HG03558 (cell line): Measurements from ENCODE around the gene SPRN.

Source experiments
- ATAC-seq: cut with Tn5 transposase; IDR thresholded peaks from one replicate; pipeline ENCODE4 v1.9.1; 2021; ENCODE audit warnings: moderate number of reproducible peaks; ENCODE audit not compliant: unreplicated experiment; ENCODE audit errors: extremely low read depth

Gene SPRN

DNA sequence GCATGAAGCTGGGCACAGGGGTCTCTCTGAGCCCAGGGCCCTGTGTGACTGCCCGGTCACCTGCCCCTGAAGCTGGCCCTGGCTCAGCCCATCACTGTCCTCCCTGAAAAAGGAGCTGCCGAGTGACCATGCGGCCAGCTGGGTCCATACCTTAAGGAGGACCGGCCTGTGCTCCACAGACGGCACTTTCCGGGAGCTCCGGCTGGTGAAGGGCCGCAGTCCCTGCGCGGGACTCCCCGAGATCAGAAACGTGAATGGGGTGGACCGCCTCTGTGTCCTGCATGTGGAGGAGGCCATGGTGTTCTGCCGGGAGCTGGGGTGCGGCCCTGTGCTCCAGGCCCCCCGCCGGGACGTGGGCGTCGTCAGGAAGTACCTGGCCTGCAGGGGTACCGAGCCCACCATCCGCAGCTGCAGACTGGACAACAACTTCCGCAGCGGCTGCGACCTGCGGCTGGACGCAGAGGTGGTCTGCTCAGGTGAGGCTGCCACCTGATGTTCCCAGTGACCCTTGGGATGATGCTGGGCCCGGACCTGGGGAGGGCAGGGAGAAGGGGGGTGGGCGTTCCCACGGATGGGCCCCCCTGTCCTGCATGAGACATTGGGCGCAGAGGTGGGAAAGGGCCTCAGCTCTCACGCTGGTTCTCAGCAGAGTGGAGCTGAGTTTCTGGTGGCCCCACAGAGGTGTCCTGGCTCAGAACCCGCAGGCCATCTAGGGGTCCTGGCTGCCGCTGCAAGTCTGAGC is 32.8 kb upstream of the SPRN start:
- ATAC-seq, result no peak

DNA sequence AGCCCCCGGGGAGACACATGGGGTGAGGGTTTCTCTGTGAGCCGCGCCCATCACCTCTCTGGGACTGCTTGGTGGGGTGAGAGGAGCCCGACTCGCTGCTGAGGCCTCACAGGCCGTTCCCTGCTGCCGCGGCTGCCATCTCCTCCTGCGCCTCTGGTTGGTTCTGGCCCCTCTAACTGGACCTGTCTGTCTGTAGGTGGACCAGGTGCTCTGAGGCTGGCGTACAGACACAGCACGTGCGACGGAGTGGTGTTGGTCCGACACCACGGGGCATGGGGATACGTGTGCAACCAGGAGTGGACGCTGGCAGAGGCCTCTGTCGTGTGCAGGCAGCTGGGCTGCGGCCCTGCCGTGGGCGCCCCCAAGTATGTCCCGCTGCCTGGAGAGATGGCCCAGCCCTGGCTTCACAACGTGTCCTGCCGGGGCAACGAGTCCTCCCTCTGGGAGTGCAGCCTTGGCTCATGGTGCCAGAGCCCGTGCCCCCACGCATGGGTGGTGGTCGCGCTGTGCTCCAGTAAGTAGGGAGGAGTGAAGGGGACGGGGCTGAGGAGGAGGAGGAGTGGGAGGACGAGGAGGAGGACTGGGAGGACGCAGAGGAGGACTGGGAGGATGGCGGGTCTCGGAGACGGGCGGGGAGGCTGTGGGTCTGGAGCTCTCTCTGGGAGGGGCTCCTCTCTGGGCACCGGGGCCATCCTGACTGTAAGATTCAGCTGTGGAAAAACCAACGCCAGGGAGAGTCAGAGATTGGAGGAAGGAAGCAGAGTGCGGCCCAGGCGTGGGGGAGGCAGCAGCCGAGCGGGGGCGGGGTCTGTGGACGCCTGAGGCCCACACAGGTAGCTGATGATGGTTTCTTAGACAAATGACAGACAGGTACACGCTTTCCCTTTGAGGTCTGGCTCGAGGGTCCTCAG is 31.9 kb upstream of the SPRN start:
- ATAC-seq, result no peak

DNA sequence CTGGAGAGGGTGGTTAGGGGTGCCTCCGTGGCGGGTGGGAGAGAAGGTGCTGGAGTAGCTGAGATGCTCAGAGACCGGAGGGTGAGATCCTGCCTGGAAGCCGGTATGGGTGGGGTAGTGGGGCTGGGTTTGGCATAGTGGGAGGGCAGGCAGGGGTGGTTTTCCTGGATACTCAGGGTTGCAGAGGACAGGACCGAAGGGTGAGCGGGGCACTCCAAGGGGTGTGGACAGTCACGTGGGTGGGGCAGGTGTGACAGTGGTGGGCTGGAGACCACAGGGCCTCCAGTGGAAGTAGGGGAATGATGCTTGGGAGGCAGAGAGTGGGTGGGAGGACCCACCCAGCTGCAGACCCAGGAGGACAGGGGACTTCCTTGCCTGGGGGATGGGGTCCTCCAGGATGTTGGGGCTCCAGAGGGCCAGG is 31.2 kb upstream of the SPRN start:
- ATAC-seq, result no peak

DNA sequence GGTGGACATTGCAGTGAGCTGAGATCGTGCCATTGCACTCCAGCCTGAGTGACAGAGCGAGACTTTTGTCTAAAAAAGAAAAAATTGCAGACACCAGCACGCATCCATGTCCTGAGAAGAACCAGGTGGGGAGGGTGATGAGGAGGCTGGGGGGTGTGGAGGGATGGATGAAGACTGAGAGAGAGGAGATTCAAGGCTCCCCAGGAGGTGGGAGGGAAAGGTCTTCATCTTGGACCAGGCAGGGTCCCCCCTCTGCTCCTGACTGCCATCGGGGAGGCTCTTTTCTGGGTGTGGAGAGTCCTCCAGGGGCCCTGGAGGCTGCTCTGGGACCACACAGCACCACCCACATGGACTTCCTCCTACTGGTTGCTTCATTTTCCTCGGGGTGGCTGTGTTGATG is 30.8 kb upstream of the SPRN start:
- no peak for ATAC-seq

DNA sequence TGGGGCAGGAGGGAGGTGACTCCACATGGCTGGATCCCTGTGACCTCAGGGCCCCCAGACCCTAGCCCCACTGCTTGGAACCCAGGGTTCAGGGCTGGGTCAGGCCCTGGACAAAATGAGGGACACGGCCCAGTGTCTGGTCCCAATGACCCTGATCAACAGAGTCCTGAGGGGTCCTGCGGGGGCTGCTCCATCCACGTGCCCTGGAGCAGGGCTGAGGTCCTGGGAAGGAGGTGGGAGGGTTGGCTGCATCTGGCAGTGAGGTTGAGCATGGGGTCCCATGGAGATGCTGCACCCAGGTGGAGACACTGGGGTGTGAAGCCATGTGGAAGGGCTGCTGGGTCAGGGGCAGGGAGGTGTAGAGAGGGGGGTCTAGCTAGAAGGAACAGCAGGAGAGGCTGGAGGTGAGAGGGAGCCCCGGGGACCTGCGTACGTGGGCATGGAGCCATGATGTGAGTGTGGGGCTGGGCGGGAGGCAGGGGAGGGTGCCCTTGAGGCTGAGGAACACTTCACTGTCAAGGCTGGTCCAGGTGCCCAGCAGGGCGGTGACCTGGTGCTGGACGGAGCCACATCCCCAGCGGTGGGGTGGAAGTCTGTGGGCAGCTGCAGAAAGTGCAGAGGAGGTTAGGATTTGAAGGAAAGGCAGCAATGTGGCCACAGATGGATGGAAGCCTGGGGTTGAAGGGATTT is 29.9 kb upstream of the SPRN start:
- no peak for ATAC-seq

DNA sequence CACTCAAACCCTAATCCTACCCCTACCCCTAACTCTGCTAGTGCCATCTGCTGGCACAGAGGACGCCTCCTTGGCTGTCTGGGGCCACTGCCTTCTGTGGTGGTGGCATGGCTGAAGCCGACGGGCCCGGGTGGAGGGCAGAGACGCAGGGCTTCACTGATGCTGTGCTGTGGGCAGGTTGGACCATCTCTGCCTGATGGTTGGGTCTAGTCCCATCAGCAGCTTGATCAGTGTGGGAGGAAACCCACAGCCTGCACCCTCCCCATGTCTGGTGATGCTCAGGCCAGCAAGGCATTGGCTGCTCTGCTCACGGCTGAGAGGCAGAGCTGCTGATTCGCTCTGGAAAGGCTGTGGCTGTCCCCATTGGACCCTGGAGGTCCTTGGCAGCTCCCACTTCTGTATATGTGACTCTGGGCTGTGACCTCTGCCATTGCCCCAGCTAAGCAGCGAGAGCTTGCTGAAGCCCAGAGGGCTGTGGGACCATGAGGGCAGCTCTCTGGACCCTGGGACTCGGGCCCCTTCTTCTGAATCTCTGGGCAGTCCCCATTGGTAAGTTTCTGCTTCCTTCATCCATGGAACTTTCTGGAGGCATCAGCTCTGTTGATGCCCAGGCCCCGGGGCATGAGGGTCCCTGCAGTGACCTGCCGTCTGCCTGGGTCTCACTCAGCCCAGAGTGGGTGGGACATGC is 29.2 kb upstream of the SPRN start, which contains the start of gene SCART1:
TSS of gene SCART1 (plus strand) at position 430 of the 688 bp plus-strand sequence. CDS start at position 483, 53 bp downstream.
- ATAC-seq, result no peak

DNA sequence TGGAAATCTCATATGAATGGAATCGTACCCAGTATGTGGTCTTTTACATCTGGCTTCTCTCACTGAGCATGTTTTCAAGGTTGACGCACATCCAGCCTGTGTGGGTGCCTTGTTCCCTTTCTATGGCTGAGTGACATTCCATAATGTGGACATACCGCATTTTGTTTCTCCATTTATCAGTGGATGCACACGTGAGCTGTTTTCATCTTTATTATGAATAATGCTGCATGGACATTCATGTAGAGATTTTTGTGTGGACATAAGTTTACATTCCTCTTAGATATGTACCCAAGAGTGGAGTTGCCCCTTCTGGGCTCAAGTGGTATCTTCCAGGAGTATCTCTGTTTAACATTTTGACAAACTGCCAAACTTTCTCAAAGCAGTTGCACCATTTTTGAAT is 28.0 kb upstream of the SPRN start:
- ATAC-seq, result no peak

DNA sequence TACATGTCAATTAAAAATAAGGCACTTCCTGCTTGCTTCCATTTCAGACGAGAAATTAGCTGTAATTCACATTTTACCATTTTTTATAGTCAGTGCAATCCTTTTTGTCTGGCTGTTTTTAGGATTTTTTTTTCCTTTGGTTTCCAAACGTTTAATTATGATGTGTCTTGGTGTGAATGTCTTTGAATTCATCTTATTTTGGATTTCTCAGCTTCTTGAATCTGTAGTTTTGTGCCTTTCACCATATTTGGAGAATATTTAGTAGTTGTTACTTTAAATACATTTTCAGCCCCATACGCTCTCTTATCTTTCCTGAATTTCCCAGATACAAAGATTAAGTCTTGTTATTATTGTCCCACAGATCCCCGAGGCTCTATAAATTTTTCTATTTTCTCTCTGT is 26.9 kb upstream of the SPRN start:
- ATAC-seq, result no peak

DNA sequence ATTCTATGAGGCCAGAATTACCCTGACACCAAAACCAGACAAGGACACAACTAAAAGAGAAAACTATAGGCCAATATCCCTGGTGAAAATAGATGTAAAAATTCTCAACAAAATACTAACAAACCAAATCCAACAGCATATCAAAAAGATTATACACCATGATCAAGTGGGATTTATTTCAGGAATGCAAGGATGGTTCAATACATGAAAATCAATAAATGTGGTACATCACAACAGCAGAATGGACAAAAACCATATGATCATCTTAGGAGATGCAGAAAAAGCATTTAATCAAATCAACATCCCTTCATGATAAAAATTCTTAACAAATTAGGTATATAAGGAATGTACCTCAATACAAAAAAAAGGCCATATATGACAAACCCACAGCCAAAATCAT is 23.7 kb upstream of the SPRN start:
- ATAC-seq, result no peak

DNA sequence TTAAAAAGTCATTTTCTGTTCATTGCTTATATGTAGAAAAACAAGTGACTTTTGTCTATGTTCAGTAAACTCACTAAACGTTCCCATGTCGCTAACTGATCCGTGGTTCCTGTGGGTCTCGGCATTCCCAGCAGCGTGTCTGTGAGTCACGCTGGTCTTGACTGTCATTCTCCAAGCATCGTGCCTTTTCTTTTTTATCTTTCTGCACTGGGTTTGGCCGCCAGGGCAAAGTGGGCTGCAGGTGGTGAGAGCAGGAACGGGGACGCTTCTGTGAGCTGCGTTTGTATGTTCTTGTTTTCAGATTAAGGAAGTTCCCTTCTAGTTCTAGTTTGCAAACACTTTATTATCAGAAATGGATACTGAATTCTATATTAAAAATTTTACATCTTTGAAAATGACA is 22.6 kb upstream of the SPRN start:
- no peak for ATAC-seq

DNA sequence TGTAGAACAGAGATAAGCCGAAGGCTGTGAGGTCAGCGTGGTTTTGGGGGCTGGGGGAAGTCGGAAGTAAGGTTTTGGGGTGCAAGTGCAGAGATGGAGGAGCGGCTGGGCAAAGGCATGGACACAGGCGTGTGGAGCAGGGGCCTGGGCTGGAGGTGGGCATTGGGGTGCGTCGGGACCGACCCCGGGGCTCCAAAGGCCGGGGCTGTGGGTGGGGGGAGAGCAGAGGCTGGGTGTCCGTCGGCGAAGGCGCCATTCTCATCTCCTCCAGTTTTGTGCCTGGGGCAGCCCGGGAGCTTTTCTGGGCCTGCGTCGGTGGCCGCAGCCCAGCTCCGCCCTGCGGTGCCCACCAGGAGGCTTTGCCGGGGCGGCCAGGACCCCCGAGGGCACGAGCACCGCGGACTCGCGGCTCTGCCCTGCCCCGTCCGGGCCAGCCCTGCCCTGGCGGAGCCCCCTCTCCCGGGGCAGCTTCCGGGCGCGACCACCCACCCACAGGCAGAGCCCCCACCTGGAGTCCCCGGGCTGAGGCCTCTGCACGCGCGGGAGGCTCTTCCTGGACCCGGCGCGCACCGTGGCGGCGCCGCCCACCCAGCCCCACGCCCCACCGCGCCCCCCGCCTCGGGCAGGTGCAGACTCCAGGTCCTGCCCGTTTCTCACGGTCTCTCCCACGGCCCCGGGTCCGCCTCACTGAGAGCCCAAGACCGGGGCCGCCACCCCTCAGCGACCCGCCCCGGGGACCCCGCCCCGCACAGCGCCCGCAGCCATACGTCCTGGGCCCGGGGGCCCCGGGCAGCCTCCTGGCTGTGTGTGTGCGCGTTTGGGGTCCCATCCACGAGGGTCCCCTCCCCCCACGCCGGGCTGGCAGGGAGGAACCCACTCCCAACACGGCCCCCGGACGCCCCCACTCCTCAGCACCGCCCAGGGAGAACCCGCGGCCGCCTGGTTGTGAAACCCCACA is 21.6 kb upstream of the SPRN start:
- ATAC-seq, result no peak

DNA sequence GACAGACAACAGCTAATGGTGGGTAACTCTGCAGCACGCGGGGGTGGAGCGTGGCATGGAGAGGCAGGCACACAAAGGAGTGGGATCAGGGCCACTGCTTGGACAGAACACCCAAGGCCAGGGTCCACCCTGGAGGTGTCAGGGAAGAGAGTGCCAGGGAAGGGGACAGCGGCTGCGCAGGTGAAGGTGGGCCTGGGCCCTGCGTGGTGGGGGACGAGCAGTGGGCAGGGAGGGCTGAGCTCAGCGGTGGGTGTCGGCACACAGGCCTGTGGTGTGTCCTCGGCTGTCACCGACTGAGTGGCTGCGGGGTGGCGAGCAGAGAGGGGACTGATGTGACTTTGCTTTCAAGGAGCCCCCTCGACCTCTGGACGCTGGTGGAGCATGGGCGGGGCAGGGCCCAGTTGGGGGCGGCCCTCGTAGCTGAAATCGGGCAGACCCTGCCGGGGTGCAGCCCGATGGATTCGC is 20.9 kb upstream of the SPRN start:
- ATAC-seq, result no peak

DNA sequence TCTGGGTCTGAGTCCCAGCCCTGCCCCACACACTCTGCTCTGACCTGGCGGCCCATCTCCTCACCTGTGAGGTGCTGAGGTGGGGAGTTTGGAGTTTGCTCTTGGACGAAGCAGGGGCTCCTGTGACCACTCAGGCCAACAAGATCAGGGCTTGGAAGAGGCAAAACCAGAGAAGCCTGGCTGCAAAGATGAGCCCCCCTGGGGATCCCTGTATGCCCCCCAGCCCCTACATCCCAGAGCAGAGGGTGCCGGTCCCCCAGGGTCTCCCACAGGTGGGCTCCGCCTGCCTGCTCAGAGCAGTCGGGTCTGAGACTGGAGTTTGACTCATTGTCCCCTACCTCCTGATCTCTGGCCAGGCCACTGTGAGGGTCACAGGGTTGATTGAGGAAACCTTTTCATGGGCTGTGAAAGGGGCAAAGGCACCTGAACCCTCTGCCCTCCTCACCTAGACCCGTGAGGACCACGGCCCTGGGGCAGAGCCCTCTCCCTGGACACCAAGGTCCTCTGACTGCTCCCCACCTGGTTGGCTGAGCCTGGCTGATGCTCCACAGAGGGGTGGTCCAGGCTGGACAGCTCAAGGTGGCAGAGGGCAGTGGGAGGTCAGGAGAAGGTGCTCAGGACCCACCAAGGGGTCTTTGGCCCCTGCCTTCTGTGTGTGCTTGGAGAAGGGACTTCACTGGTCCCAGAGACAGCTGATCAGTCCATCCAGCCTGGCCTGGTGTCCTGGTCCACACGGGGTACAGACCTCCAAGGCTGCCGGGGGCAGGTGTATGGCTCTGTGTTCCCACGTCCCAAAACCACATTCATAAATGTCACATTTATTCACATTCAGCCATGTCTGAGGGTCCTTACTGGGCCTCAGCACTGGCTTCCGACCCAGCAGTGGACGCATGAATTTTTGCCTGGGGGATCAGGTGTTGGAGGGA is 20.2 kb upstream of the SPRN start:
- no peak for ATAC-seq

DNA sequence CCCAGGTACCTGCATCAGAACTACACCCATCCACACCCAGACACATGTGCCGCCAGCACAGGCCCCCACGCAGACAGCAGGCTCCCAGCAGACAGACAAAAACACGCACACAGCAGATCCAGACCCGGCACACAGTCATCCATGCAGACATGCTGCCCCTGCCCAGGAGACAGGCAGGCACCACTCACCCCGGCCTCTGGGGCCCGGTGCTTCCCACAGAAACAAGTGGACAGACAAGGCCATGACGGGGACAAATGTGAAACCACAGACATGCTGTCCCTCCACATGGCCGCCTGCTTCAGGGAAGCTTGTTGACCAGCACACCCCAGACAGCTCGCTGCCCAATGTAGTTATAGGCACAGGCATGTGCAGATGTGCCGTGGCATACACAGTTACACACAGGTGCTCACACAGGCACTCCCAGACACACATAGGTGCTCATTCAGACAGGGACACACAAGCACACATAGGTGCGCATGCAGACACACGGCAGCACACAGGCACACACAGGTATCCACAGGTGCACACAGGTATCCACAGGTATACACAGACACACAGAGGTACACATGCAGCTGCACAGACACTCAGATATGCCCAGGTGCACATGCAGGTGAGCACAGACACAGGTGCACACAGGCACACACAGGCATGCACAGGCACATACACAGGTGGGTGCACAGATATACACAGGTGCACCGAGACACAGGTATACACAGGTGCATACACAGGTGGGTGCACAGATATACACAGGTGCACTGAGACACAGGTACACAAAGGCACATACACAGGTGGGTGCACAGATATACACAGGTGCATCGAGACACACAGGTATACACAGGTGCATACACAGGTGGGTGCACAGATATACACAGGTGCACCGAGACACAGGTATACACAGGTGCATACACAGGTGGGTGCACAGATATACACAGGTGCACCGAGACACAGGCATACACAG is 18.8 kb upstream of the SPRN start:
- no peak for ATAC-seq

DNA sequence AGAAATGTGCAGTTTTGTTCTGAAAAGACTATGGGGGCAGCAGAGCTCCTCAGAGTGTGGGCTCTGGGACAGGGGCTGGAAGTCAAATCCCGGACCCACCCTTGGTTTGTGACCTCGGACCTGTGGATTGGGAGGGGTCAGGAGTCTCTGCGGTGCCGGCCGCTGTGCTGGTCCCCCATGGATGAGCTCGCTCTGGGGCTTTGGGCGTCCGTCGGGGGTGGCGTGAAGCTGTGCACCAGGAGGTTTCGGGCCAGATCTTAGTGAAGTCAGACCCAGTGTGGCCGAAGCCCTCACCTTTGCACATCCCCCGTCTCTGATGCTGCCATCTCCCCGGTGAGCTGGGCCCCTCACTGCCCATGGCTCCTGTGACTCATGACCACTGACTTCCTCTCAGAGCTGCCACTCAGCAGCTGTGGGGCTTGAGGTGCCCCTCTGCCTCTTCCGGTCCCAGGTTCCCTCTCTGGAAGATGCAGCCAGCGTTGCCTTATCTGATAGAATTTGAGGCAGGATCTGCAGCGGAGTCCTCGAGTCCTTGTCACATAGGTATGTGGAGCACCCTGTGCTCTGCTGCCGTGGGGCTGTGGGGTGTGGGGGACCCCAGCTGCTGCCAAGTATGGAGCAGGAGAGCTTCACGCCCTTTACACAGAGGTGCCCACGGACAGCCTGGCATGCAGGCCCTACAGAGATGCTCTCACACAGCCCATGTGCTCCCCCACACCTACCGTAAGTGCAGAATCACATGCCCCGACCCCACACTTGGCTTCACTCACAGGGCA is 18.0 kb upstream of the SPRN start:
- no peak for ATAC-seq

DNA sequence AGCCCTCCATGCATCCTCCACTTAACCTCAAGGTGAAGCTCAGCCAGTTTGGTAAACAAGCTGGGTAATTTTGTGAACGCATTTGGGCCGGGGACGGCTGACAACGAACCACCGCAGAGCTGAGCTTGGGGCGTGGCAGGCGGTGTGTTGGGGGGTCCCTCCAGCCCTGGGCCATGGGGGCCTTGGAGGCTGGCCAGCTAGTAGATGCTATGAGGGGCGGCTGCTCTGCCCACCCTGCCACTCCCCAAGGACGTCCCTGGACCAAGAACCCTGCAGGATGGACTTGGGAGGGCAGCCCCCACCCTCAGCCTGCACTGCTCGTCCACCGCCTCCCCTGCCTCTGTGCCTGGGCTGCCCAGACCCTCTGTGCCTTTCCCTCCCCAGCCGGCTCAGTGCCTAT is 17.4 kb upstream of the SPRN start:
- ATAC-seq, result no peak
